ENCODE data around the gene FGF4.

The FGF4 gene

DNA sequence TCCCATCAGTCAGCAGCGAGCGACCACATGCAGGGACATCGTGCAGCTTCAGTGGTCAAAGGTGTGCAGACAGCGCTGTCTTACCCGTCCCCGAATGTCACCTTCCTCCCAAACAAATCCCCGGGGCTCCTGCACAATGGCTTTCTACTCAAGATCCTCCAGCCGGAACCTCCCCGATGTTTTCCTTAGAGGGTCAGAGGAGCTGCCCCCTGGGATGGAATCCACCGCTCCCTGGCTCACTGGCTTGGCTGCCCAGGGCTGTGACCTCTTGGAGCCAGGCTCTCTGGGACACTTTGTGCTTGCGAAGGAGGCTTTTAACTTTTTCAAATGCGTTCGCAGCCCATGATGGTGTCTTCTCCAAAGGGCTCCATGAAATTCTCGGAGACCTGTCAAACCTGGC is 54.0 kb downstream of the FGF4 start:
- ChIA-PET POLR2A (no interaction called here), CTCF (interaction anchor here (0.9 to 1.7 kb wide), 3 partner anchors 8 to 170 kb away, joined by 3 to 5 read pairs (median 4); no protein-coding TSS in a partner anchor)

More for the DNA sequence above, 54.0 kb downstream of the FGF4 start:
- no peak for TF ChIP-seq ZNF600 (tag by site-specific recombination; IDR thresholded peaks at IDR 0.05)
- no peak for TF ChIP-seq OVOL3 (tag by site-specific recombination; IDR thresholded peaks at IDR 0.05)
- TF ChIP-seq PRDM10 (tag by site-specific recombination; IDR thresholded peaks at IDR 0.05), result no peak
- no peak for TF ChIP-seq MYNN (tag by site-specific recombination; IDR thresholded peaks at IDR 0.05; ENCODE audit: borderline replicate concordance)
- no peak for TF ChIP-seq ZNF23 (tag by site-specific recombination; IDR thresholded peaks at IDR 0.05; ENCODE audit: borderline replicate concordance)
- TF ChIP-seq ZNF529 (tag by site-specific recombination; IDR thresholded peaks at IDR 0.05; ENCODE audit: insufficient replicate concordance), result no peak
- no peaks in the 10 kb centered on the region for H3K9me3 ChIP-seq (ENCODE audit: control insufficient read depth, insufficient read depth, low read depth, low read length)
- no peaks in the 10 kb centered on the region for H3K36me3 ChIP-seq (ENCODE audit: control insufficient read depth in 2 of 2, insufficient read depth in 1 of 2, low read length in 2 of 2)
- no peak overlapping the region for H3K4me3 ChIP-seq (ENCODE audit: low read depth, low read length)
- no peak overlapping the region for H3K27ac ChIP-seq (ENCODE audit: extremely low read depth, low read depth, low read length)
- H3K4me1 ChIP-seq (ENCODE audit: control insufficient read depth, insufficient read depth, low read length), result no peaks in the 10 kb centered on the region
